HCT116 (cell line): ENCODE data around the gene MTFP1. TPM values are rescaled to one million over a fixed set of nuclear protein-coding genes. Genes with fewer than 3 reads are reported as not detected.

ENCODE experiments used
- ATAC-seq: fragments of 200-7000 bp; cut with Tn5 transposase; 2 replicates; pipeline ENCODE4 v1.9.1; 2020; ENCODE audit warnings: mild to moderate bottlenecking, moderate library complexity
- BruUV-seq: library from RNA; stranded (reverse); fragments of 400-500 nt; replicated peaks from 2 replicates; lab custom pipeline; 2021; lab: Mats Ljungman, UMichigan
- CTCF ChIA-PET: fragments of 300-600 bp; sonication (Branson Sonifier 250); formaldehyde crosslinking; loops from one replicate; lab custom pipeline; 2021; ENCODE audit warnings: antibody characterized with exemption; lab: Charles Lee
- POLR2A ChIA-PET: fragments of 300-600, 350-600 bp; sonication (Branson Sonifier 250); formaldehyde crosslinking; loops from one replicate; lab custom pipeline; 2021; ENCODE audit warnings: antibody characterized with exemption; lab: Charles Lee
- RAD21 ChIA-PET, 2 experiments: fragments of 300-600 bp; sonication (Branson Sonifier 250); formaldehyde crosslinking; loops; one replicate each; lab custom pipeline; 2023; ENCODE audit warnings: low total read pairs in 2 of 2; ENCODE audit not compliant: uncharacterized antibody in 2 of 2, unreplicated experiment in 2 of 2, low non-redundant PET in 1 of 2; lab: Charles Lee
- DNase-seq: peaks from one replicate; pipeline ENCODE4 v3.0.0-alpha.2; 2010; ENCODE audit warnings: low read depth, low spot score
- H2AFZ ChIP-seq: fragments of 200-600 bp; shearing (Covaris generic), sonication (generic); 2 replicates; pipeline ENCODE4 v1.6.1; 2017; ENCODE audit warnings: low read depth, mixed run types, mixed read lengths, antibody characterized with exemption, low read length; ENCODE audit not compliant: poor library complexity, severe bottlenecking
- H3K27ac ChIP-seq: 2 replicates; pipeline ENCODE4 v1.5.1; 2012; ENCODE audit warnings: low read depth, low read length
- H3K27me3 ChIP-seq: fragments of 200-600 bp; sonication (generic); 2 replicates; pipeline ENCODE4 v1.6.1; 2016; ENCODE audit warnings: mixed run types, low read length, mixed read lengths; ENCODE audit not compliant: insufficient read depth
- H3K36me3 ChIP-seq, 2 experiments: fragments of 200-500 bp in 1 of 2; fragments of 200-600 bp in 1 of 2; sonication (Bioruptor generic) in 1 of 2; sonication (generic) in 1 of 2; 2 replicates each; pipeline versions ENCODE4 v1.5.1 to v1.6.1; 2014 to 2016; ENCODE audit warnings: low read length in 2 of 2, inconsistent platforms in 1 of 2, mixed read lengths in 1 of 2, mixed run types in 1 of 2; ENCODE audit not compliant: insufficient read depth in 2 of 2, control insufficient read depth in 1 of 2
- H3K4me1 ChIP-seq, 2 experiments: fragments of 200-600 bp in 1 of 2; sonication (generic) in 1 of 2; 2 replicates each; pipeline versions ENCODE4 v1.5.1 to v1.6.1; 2012 to 2017; ENCODE audit warnings: low read length in 2 of 2, inconsistent platforms in 1 of 2, mild to moderate bottlenecking in 1 of 2, mixed read lengths in 1 of 2, mixed run types in 1 of 2, moderate library complexity in 1 of 2; ENCODE audit not compliant: insufficient read depth in 2 of 2, control insufficient read depth in 1 of 2
- H3K4me2 ChIP-seq: fragments of 200-600 bp; sonication (generic); 2 replicates; pipeline ENCODE4 v1.6.1; 2017; ENCODE audit warnings: mixed run types, low read length, mixed read lengths
- H3K4me3 ChIP-seq, 2 experiments: fragments of 200-600 bp in 1 of 2; sonication (generic) in 1 of 2; replicated peaks in 1 of 2; 2 replicates each; pipeline ENCODE4 v1.5.1; 2011 to 2016; ENCODE audit warnings: low read length in 2 of 2, control low read depth in 1 of 2, low read depth in 1 of 2, mild to moderate bottlenecking in 1 of 2, mixed read lengths in 1 of 2, mixed run types in 1 of 2
- H3K79me2 ChIP-seq: fragments of 200-600 bp; sonication (generic); 2 replicates; pipeline ENCODE4 v1.6.1; 2017; ENCODE audit warnings: mild to moderate bottlenecking, mixed run types, low read length, moderate library complexity, mixed read lengths; ENCODE audit not compliant: insufficient read depth
- H3K9ac ChIP-seq: fragments of 200-600 bp; sonication (generic); 2 replicates; pipeline ENCODE4 v1.6.1; 2016; ENCODE audit warnings: low read length, mixed read lengths
- H3K9me2 ChIP-seq: fragments of 200-600 bp; sonication (generic), shearing (Covaris generic); 2 replicates; pipeline ENCODE4 v1.6.1; 2017; ENCODE audit warnings: mixed run types, mild to moderate bottlenecking, moderate library complexity; ENCODE audit not compliant: insufficient read depth
- H3K9me3 ChIP-seq, 2 experiments: fragments of 200-500 bp in 1 of 2; fragments of 200-600 bp in 1 of 2; sonication (Bioruptor generic) in 1 of 2; sonication (generic) in 1 of 2; 2 replicates each; pipeline ENCODE4 v1.6.1; 2014 to 2017; ENCODE audit warnings: low read length in 2 of 2, mixed read lengths in 2 of 2, inconsistent platforms in 1 of 2, low read depth in 1 of 2, mild to moderate bottlenecking in 1 of 2, mixed run types in 1 of 2, moderate library complexity in 1 of 2; ENCODE audit not compliant: control insufficient read depth in 1 of 2, insufficient read depth in 1 of 2
- H4K20me1 ChIP-seq: fragments of 200-600 bp; sonication (generic), shearing (Covaris generic); 2 replicates; pipeline ENCODE4 v1.6.1; 2017; ENCODE audit warnings: mixed run types, mild to moderate bottlenecking, moderate library complexity; ENCODE audit not compliant: insufficient read depth
- CBX3 ChIP-seq: IDR thresholded peaks from 2 replicates; pipeline ENCODE4 v1.6.1; 2012; ENCODE audit warnings: low read depth
- CTCF ChIP-seq, 3 experiments: fragments of 200-600 bp in 1 of 3; sonication (generic) in 1 of 3; IDR thresholded peaks in 2 of 3; conservative IDR thresholded peaks in 1 of 3; 2 replicates each; pipeline ENCODE4 v1.5.1; 2012 to 2017; ENCODE audit warnings: low read depth in 2 of 3, low read length in 2 of 3, antibody characterized with exemption in 1 of 3, borderline replicate concordance in 1 of 3, control low read depth in 1 of 3, mild to moderate bottlenecking in 1 of 3, mixed read lengths in 1 of 3, mixed run types in 1 of 3, moderate library complexity in 1 of 3; ENCODE audit not compliant: insufficient read depth in 1 of 3
- EGR1 ChIP-seq: IDR thresholded peaks from 2 replicates; pipeline ENCODE4 v1.6.1; 2012; ENCODE audit warnings: low read depth
- ELF1 ChIP-seq: IDR thresholded peaks from 2 replicates; pipeline ENCODE4 v1.6.1; 2012; ENCODE audit warnings: low read depth, borderline replicate concordance
- EZH2 ChIP-seq: fragments of 200-600 bp; sonication (generic); IDR thresholded peaks from 2 replicates; pipeline ENCODE4 v1.6.1; 2017; ENCODE audit warnings: antibody characterized with exemption, mixed run types
- POLR2AphosphoS5 ChIP-seq: IDR thresholded peaks from 2 replicates; pipeline ENCODE4 v1.6.1; 2011; ENCODE audit warnings: mild to moderate bottlenecking, low read depth, low read length, moderate library complexity
- REST ChIP-seq: IDR thresholded peaks from 2 replicates; pipeline ENCODE4 v1.6.1; 2012; ENCODE audit warnings: low read depth
- SP1 ChIP-seq: IDR thresholded peaks from 2 replicates; pipeline ENCODE4 v1.6.1; 2012; ENCODE audit warnings: low read depth
- SRF ChIP-seq: IDR thresholded peaks from 2 replicates; pipeline ENCODE4 v1.6.1; 2012; ENCODE audit warnings: low read depth
- YY1 ChIP-seq: IDR thresholded peaks from 2 replicates; pipeline ENCODE4 v1.6.1; 2011; ENCODE audit warnings: low read length, low read depth, moderate library complexity, mild to moderate bottlenecking; ENCODE audit not compliant: insufficient replicate concordance; ENCODE audit errors: extremely low read depth
- ZNF274 ChIP-seq: fragments of 200-500 bp; sonication (Bioruptor generic); IDR thresholded peaks from 2 replicates; pipeline ENCODE4 v1.6.1; 2014; ENCODE audit warnings: mild to moderate bottlenecking, low read depth, low read length, inconsistent platforms
- intact Hi-C: fragments of 100-400 bp; cut with micrococcal nuclease; formaldehyde crosslinking; loops from 2 replicates; pipeline ENCODE4 v1.10.0; 2022
- total RNA-seq: library from RNA; stranded (reverse); gene quantifications from one replicate; pipeline ENCODE4 v1.2.1, GENCODE V29; 2021; ENCODE audit not compliant: unreplicated experiment
- TF ChIP-seq, protein P1 (sequence below): IDR thresholded peaks from 2 replicates; pipeline ENCODE4 v1.6.1; 2012

MTFP1 gene
- total RNA-seq, 1 experiment from 2014 or later: 36.1 TPM

- no peak overlapping the region for H3K27ac ChIP-seq
- ChIA-PET RAD21 (no interaction called here), CTCF (interaction anchor here (1.2 kb wide), 1 partner anchor 73 kb away, joined by 3 read pairs; no protein-coding TSS in a partner anchor), POLR2A (interaction anchor here (1.6 to 3.5 kb wide), 2 partner anchors 10 to 16 kb away, joined by 6 to 23 read pairs; partner anchors contain the start of gene SEC14L2)
- no peaks in the 10 kb centered on the region for H4K20me1 ChIP-seq
- no peaks in the 10 kb centered on the region for H3K9me2 ChIP-seq
- no peaks in the 10 kb centered on the region for H3K79me2 ChIP-seq
- DNase-seq: no peak
- H3K4me1 ChIP-seq: peaks cover 6 to 39% of the 10 kb centered on the region in 2 experiments; a peak in 3 of 4 replicates
- no peak overlapping the region for H3K4me3 ChIP-seq
- H3K27me3 ChIP-seq: no peaks in the 10 kb centered on the region
- no peak overlapping the region for H3K4me2 ChIP-seq
- ATAC-seq: no peak
- H3K36me3 ChIP-seq: peaks cover 45 to 64% of the 10 kb centered on the region in 2 experiments
- TF ChIP-seq, protein P1, sequence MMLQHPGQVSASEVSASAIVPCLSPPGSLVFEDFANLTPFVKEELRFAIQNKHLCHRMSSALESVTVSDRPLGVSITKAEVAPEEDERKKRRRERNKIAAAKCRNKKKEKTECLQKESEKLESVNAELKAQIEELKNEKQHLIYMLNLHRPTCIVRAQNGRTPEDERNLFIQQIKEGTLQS: no peak
- no peak for TF ChIP-seq REST
- TF ChIP-seq ZNF274: no peak
- no peak for TF ChIP-seq EZH2
- TF ChIP-seq EGR1: no peak
- TF ChIP-seq CTCF (IDR thresholded peaks at IDR 0.05 in 2 of 3, conservative IDR thresholded peaks at IDR 0.05 in 1 of 3; ENCODE audit: borderline replicate concordance in 1 of 3, insufficient read depth in 1 of 3, low read depth in 2 of 3, low read length in 2 of 3): no peak
- no peak for TF ChIP-seq ELF1
- TF ChIP-seq SRF: no peak
- no peak for TF ChIP-seq POLR2AphosphoS5
- no peak for TF ChIP-seq YY1
- TF ChIP-seq SP1: no peak
- TF ChIP-seq CBX3: no peak
- BruUV-seq: no TSS peak
- no peak overlapping the region for H2AFZ ChIP-seq
- intact Hi-C loops: no loop called here
- no peak overlapping the region for H3K9ac ChIP-seq
- no peaks in the 10 kb centered on the region for H3K9me3 ChIP-seq
These were observed 12.6 kb upstream of the MTFP1 start for GRCh38 chr22:30413001-30413400.
